ENCODE data around the gene ZNF555.
"Not testable (repeated sequence)": the region's sequence is repeated elsewhere in the genome, so short reads cannot be mapped to it uniquely, and the experiment has no call there.

The ZNF555 gene

GRCh38 chr19:2840794-2841791, at the start of gene ZNF555:
ZNF555 (plus strand) TSS chr19:2841475; CDS start chr19:2841573, 98 bp downstream.
- peak; percentile 16 for DNase-seq

- no peak for DNase-seq
Observed at GRCh38 chr19:2791876-2792275, 49.4 kb upstream of the ZNF555 start.

DNA sequence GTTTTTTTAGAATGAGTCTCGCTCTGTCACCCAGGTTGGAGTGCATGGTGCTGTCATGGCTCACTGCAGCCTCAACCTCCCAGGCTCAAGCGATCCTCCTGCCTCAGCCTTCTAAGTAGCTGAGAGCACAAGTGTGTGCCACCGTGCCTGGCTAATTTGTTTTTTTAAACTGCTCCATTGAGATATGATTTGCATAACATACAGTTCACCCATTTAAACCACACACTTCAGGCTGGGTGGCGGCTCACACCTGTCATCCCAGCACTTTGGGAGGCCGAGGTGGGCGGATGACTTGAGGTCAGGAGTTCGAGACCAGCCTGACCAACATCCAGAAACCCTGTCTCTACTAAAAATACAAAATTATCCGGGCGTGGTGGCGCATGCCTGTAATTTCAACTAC, 48.6 kb upstream of the ZNF555 start:
- DNase-seq: not testable (repeated sequence)

GRCh38 chr19:2793126-2793525, 48.1 kb upstream of the ZNF555 start:
- DNase-seq: no peak

DNA sequence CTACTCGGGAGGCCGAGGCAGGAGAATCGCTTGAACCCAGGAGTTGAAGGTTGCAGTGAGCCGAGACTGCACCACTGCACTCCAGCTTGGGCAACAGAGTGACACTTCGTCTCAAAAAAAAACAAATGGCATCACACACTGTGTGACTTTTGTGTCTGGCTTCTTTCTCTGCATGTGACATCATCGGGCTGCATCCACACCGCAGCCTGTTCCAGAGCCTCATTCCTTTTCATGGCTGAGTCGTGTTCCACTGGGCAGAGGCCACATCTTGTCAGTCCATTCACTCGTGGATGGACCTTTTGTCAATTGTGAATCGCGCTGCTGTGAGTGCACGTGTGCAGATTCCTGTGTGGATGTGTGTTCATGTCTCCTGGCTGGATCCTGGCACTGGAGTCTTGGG, 47.7 kb upstream of the ZNF555 start:
- no peak for DNase-seq

DNA sequence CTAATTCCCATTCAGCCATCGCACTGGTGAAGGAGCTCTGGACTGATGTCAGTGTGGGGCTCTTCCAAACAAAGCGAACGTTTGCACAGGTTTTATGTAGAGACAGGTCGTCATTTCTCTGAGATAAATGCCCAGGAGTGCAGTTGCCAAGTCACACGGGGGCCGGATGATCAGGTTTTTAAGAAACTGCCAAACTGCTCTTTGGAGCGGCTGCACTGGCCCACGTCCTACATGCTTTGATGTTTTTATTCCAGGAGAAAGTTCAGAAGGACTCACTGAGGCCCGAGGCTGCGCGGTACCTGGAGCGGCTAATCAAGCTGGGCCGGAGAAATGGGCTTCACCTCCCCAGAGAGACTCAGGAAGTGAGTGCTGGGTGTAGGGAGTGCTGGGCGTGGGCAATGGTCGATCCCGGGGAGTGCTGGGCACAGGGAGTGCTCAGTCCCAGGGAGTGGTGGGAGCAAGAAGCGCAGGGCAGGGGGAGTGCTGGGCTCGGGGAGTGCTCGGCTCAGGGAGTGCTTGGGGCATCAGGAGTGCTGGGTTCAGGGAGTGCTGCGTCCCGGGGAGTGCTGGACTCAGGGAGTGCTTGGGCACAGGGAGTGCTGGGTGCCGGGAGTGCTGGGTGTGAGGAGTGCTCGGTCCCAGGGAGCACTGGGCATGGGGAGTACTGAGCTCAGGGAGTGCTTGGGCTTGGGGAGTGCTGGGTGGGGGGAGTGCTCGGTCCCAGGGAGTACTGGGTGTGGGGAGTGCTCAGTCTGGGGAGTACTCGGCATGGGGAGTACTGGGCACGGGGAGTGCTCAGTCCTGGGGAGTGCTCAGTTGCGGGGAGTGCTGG, 45.2 kb upstream of the ZNF555 start:
- DNase-seq: no peak

GRCh38 chr19:2796659-2797266, 44.5 kb upstream of the ZNF555 start:
- DNase-seq: no peak

DNA sequence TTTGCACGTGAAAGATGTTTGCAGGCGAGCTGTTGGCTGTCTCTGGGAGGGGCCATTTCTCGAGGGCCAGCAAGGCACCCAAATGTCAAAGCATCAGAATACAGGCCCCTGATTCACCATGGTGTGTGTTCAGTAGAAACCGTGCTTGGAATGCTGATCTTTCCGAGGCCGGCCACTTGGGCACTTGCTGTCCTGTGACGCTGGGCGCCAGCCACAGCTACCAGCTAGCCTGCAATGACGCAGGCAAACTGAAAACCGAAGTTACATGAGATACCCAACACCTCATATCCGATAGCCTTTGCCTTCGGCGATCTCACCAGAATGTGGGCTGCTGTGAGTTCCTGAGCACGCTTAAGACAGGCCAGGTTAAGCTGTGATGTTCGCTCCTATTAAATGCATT, 44.0 kb upstream of the ZNF555 start:
- no peak for DNase-seq

GRCh38 chr19:2798158-2798685, 43.1 kb upstream of the ZNF555 start:
- DNase-seq: no peak

DNA sequence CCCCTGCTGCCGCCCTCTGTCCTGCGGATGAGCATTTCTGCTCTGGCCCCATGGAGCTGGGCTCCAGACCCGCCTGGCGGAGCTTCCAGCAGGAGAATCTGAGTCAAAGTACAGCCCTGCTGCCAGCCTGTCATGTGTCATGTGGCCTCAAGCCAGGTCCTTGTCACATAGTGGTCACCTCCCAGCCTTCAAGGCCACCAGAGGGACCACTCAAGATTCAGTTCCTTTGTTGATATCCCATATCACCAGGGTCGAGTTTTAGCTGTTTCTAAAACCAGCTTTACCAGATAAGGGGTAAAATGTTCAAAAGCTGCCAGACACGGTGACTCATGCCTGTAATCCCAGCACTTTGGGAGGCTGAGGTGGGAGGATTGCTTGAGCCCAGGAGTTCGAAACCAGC, 42.5 kb upstream of the ZNF555 start:
- DNase-seq: no peak

DNA sequence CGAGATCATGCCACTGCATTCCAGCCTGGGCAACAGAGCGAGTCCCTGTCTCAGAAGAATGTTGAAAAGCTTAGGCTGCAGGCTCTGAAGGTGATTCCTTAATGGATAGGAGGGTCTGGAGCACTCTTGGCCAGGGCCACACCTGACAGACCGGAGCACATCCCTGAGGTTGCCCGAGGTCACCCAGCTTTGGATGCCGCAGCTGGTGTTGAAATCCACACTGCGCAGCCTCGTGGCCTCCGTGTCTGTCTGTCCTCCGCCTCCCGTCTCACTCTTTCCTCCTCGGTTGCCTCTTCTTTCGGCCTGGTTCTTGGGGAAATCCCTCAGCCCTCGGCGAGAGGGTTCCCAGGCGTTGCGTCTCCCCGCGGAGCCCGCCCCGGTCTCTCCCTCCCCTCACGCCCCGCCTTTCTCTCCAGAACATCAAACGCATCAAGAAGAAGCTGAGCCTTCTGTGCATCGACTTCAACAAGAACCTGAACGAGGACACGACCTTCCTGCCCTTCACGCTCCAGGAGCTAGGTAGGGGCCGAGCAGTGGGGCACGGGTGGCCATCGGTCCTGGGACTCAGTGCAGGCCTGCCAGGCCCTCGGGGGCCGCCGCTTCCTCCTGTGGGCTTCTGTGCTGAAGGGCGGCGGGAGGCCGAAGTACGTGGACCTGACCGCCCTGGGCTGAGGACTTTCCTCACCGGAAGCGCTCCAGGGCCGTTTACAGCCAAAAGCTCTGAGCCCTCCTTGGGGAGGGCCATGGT, 41.8 kb upstream of the ZNF555 start:
- DNase-seq: no peak

DNA sequence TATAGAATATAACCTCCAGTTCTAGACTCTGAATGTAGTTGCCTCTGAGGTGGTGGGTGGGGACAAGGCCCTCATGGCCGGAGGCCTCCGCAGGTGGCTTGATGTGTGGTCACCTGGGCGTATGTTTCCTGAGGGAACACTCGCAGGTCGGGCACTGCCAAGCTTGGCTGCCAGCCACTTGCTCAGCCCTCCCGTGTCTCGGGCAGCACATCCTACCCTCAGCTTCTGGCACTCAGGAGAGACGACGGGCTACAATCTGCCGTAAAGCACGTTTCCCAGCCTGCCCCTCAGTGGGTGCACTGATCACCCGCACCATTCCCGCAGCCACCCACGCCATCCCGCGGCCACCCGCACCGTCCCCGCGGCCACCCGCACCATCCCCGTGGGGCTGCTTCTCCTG, 40.8 kb upstream of the ZNF555 start:
- DNase-seq: no peak

- no peak for DNase-seq
Observed at GRCh38 chr19:2802826-2803225, 38.4 kb upstream of the ZNF555 start.

GRCh38 chr19:2803486-2804155, 37.7 kb upstream of the ZNF555 start:
- DNase-seq: no peak

GRCh38 chr19:2804156-2805004, 36.9 kb upstream of the ZNF555 start:
- DNase-seq: no peak

DNA sequence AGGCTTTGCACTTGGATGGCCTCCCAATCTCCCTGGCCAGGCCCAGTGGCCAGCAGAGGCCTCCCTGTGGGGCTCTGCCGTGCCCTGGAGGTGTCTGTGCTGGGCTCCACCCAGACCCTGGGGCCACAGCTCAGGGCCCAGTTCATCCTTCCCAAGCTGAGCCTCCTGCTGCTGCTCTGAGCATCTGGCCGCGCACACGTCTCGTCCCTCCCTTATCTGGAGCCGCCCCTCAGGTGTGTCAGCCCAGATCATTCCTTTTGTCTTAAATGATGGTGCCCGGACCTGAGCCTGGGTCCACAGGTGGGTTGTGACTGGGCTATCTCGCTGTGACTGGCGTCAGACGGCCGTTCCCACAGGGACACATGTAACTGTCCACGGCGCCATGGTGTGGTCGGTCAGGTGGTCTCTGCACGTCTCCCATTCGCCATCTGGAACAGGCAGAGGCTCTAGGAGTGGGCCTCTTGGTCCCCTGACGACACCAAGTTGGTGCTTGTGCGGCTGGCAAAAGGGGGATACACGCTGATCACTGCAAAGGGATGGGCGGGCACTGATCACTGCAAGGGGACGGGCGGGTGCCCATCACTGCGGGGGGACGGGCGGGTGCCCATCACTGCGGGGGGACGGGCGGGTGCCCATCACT, 35.9 kb upstream of the ZNF555 start:
- no peak for DNase-seq

DNA sequence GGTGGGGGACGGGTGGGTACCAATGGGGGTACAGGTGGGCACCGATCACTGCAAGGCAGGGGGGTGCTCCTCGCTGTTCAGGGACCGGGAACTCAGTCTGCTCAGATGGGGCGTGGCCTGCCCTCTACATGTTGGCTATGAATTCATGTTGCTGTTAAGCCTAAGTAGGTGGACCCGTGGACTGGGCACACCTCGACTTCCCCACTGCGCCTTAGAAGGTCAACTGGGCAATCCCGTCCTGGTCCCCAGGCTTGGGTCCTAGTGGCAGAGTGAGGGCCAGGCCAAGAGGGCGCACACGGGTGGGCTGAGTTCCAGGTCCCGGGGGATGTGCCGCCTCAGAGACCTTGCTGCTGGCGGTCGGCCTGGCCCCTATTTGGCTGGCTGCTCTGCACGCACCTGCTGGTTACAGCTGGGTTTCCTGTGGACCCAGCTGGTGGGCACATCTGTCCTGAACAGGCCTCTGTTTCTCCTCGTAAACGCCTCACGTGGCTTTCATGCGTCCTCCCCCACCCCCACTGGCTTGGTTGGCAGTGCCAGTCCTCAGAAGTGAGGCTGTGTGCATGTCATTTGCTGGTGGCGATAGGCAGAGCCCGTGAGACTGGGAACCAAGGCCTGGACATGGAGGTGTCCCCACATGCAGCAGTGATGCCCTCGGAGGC, 35.2 kb upstream of the ZNF555 start:
- DNase-seq: no peak

DNA sequence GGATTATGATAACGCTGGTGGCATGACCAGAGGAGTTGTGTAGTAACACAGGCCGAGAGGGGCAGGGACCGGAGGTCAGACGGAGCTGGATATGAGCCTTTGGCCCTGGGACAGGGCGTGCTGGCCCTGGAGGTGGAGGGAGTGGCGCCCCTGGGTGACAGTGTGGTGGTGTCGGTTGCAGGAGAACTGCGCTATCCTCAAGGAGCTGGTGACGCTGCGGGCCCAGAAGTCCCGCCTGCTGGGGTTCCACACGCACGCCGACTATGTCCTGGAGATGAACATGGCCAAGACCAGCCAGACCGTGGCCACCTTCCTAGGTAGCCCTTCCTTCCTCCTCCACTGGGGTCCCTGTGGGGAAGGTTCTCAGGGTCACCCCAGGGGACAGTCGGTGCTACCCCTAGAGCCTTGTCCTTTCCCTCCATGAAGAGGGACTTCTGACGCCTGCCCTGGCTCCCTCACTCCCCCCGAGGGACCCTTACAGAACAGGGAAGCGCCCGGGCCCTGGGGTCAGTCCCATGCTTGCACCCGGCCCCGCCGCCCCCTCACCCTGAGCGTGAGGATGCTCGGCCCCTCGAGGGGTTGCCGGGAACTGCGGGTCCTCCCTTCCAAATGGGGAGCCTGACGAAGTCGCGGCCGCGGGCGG, 34.4 kb upstream of the ZNF555 start:
- no peak for DNase-seq
